MCF 10A (cell line): ENCODE measurements around the gene AAGAB. TPM values are rescaled to one million over a fixed set of nuclear protein-coding genes. Genes with fewer than 3 reads are reported as not detected.
A peak's percentile ranks its signal among the peaks of the same experiment; 100 is the strongest.

Source experiments
- BruUV-seq: library from RNA; stranded (reverse); fragments of 400-500 nt; replicated peaks from 2 replicates; lab custom pipeline; 2021; lab: Mats Ljungman, UMichigan
- CTCF ChIA-PET: fragments of 300-600 bp; sonication (Branson Sonifier 250); formaldehyde crosslinking; extraction: SDS; loops from one replicate; lab custom pipeline; 2021; ENCODE audit warnings: antibody characterized with exemption, inconsistent platforms; lab: Yijun Ruan, JAX
- POLR2A ChIA-PET: fragments of 300-600, 350-650 bp; sonication (Branson Sonifier 250); formaldehyde crosslinking; extraction: SDS; loops from one replicate; lab custom pipeline; 2020; ENCODE audit warnings: antibody characterized with exemption, inconsistent platforms; lab: Yijun Ruan, JAX
- DNase-seq: peaks from one replicate; pipeline ENCODE4 v3.0.0-alpha.2; 2018; ENCODE audit not compliant: unreplicated experiment
- H3K27ac Mint-ChIP-seq: one replicate; pipeline ENCODE4 v1.8.0; 2022; ENCODE audit warnings: mild to moderate bottlenecking, low read depth, mixed read lengths; ENCODE audit not compliant: unreplicated experiment
- H3K27me3 Mint-ChIP-seq: one replicate; pipeline ENCODE4 v1.8.0; 2022; ENCODE audit warnings: mixed read lengths; ENCODE audit not compliant: insufficient read depth, unreplicated experiment
- H3K36me3 Mint-ChIP-seq: one replicate; pipeline ENCODE4 v1.8.0; 2022; ENCODE audit warnings: mild to moderate bottlenecking, moderate library complexity, mixed read lengths; ENCODE audit not compliant: insufficient read depth, unreplicated experiment
- H3K4me1 Mint-ChIP-seq: one replicate; pipeline ENCODE4 v1.8.0; 2022; ENCODE audit warnings: mixed read lengths; ENCODE audit not compliant: insufficient read depth, unreplicated experiment
- H3K4me3 Mint-ChIP-seq: one replicate; pipeline ENCODE4 v1.8.0; 2022; ENCODE audit warnings: mild to moderate bottlenecking, moderate library complexity, mixed read lengths; ENCODE audit not compliant: unreplicated experiment
- H3K9me3 Mint-ChIP-seq: one replicate; pipeline ENCODE4 v1.8.0; 2022; ENCODE audit warnings: mixed read lengths; ENCODE audit not compliant: unreplicated experiment
- intact Hi-C: fragments of 100-400 bp; cut with micrococcal nuclease; formaldehyde crosslinking; loops from 2 replicates; pipeline ENCODE4 v1.14.1; 2022
- total RNA-seq: library from RNA; stranded (reverse); gene quantifications from 2 replicates; pipeline ENCODE4 v1.2.3, GENCODE V29; 2022
- TF ChIP-seq, protein P1 (sequence below): fragments of 200-600 bp; IDR thresholded peaks from one replicate; pipeline ENCODE4 v1.8.0; 2022; ENCODE audit warnings: antibody characterized with exemption, mild to moderate bottlenecking; ENCODE audit not compliant: unreplicated experiment

The AAGAB gene
- total RNA-seq, 1 experiment from 2014 or later, result 52.7 TPM

DNA sequence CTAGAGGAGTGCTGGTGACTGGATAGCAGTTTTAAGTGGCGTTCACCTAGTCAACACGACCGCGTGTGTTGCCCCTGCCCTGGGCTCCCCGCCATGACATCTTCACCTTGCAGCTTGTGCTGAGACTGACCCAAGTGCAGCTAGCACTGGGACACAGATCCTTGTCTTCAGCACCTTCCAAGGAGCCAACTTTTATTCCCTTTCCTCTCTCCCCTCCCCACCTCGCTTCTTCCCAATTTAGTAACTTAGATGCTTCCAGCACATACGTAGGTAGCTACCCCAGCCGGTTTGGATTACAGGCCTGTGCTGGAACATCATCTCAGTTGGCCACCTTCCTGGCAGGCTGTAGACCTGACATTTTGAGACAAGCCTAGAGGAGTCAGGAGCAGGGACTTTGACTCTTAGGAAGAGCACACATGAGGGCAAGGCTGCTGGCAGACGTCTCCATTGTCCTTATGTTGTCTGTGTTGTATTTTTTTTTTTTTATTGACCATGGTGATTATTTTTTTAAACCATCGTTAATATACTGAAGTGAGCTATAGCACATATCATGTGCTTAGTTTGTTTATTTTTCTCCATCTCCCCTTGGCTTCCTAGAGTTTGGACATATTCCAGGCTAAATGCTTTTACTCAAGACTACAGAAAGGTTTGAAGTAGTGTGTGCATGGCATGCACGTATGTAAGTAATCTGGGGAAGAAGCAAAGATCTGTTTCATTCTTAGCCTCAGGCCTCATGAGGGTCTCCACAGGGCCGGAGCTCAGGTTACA is 61.1 kb downstream of the AAGAB start:
- no TSS peak for BruUV-seq
- no peak for DNase-seq
- H3K36me3 Mint-ChIP-seq, result peaks cover 57% of the 10 kb centered on the region
- POLR2A ChIA-PET, result interaction anchor here (1.0 to 1.4 kb wide), 5 partner anchors 9 to 144 kb away, joined by 3 to 4 read pairs (median 3); no protein-coding TSS in a partner anchor
- TF ChIP-seq, protein P1, sequence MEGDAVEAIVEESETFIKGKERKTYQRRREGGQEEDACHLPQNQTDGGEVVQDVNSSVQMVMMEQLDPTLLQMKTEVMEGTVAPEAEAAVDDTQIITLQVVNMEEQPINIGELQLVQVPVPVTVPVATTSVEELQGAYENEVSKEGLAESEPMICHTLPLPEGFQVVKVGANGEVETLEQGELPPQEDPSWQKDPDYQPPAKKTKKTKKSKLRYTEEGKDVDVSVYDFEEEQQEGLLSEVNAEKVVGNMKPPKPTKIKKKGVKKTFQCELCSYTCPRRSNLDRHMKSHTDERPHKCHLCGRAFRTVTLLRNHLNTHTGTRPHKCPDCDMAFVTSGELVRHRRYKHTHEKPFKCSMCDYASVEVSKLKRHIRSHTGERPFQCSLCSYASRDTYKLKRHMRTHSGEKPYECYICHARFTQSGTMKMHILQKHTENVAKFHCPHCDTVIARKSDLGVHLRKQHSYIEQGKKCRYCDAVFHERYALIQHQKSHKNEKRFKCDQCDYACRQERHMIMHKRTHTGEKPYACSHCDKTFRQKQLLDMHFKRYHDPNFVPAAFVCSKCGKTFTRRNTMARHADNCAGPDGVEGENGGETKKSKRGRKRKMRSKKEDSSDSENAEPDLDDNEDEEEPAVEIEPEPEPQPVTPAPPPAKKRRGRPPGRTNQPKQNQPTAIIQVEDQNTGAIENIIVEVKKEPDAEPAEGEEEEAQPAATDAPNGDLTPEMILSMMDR, result no peak
- H3K4me1 Mint-ChIP-seq, result no peaks in the 10 kb centered on the region
- CTCF ChIA-PET, result interaction anchor here (0.6 kb wide), 2 partner anchors 9 to 185 kb away, joined by 3 to 4 read pairs; no protein-coding TSS in a partner anchor
- H3K27ac Mint-ChIP-seq, result no peak overlapping the region
- intact Hi-C loops, result loop anchor here (5.0 kb wide), 1 partner anchor 126 kb away; the partner anchor contains the start of gene SMAD3
- no peaks in the 10 kb centered on the region for H3K27me3 Mint-ChIP-seq
- no peaks in the 10 kb centered on the region for H3K9me3 Mint-ChIP-seq
- no peak overlapping the region for H3K4me3 Mint-ChIP-seq

DNA sequence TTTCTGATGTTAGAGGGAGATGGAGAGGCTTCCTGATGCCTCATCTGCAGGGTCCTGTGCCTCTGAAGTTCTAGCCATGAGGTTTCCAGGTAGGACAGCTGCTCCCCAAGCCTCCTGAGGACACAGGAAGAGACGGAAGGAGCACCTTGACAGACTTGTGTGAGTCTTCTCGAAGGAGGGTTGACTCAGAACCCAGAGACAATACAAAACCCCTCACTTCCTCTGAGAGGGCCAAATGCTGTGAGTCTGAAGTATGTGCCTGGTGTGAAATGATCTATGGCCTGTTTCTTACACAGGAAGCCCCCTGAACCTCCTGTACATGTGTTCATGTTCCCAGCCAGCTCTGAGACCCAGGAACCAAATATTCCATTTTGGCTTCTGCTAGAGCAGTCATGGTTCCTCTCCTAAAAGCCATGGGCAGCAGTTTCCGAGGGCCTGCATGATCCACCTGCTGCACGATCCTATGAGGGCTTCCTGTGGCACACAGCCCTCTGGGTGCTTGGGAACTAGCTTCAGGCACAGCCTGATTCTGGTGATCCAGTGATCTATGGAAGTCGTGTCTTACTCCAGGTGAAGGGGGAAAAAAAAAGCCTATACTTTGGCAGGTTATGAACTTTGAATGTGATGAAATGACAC is 62.2 kb downstream of the AAGAB start:
- TF ChIP-seq, protein P1, result no peak

DNA sequence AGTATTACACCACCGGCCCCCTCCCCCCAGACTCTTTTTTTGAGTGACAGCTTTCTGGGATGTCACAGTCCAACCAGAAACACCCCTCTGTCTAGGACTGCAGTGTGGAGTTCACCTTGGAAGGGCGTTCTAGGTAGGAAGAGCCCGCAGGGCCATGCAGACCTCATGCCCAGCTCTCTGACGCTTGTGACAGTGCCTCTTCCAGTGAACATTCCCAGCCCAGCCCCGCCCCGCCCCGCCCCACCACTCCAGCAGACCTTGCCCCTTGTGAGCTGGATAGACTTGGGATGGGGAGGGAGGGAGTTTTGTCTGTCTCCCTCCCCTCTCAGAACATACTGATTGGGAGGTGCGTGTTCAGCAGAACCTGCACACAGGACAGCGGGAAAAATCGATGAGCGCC is 63.6 kb downstream of the AAGAB start:
- no TSS peak for BruUV-seq
- TF ChIP-seq, protein P1, result no peak
- Mint-ChIP-seq H3K4me3 (no peak overlapping the region), H3K27me3 (no peaks in the 10 kb centered on the region), H3K4me1 (no peaks in the 10 kb centered on the region), H3K27ac (no peak overlapping the region), H3K9me3 (no peaks in the 10 kb centered on the region), H3K36me3 (peaks cover 65% of the 10 kb centered on the region)
- ChIA-PET CTCF (no interaction called here), POLR2A (interaction anchor here (1.3 to 1.8 kb wide), 3 partner anchors 10 to 32 kb away, joined by 3 read pairs; no protein-coding TSS in a partner anchor)
- intact Hi-C loops, result loop anchor here (5.0 kb wide), 1 partner anchor 124 kb away; the partner anchor contains the start of gene SMAD3
- DNase-seq, result no peak

More for the DNA sequence above, 62.2 kb downstream of the AAGAB start:
- peaks cover 55% of the 10 kb centered on the region for H3K36me3 Mint-ChIP-seq
- intact Hi-C loops, result loop anchor here (5.0 kb wide), 1 partner anchor 125 kb away; the partner anchor contains the start of gene SMAD3
- H3K9me3 Mint-ChIP-seq, result no peaks in the 10 kb centered on the region
- ChIA-PET POLR2A (interaction anchor here (0.6 to 1.8 kb wide), 4 partner anchors 8 to 19 kb away, joined by 3 to 4 read pairs (median 4); no protein-coding TSS in a partner anchor), CTCF (no interaction called here)
- H3K27ac Mint-ChIP-seq, result peak overlapping the region; percentile 20
- no peaks in the 10 kb centered on the region for H3K4me1 Mint-ChIP-seq
- DNase-seq, result no peak
- no TSS peak for BruUV-seq
- no peaks in the 10 kb centered on the region for H3K27me3 Mint-ChIP-seq
- no peak overlapping the region for H3K4me3 Mint-ChIP-seq

DNA sequence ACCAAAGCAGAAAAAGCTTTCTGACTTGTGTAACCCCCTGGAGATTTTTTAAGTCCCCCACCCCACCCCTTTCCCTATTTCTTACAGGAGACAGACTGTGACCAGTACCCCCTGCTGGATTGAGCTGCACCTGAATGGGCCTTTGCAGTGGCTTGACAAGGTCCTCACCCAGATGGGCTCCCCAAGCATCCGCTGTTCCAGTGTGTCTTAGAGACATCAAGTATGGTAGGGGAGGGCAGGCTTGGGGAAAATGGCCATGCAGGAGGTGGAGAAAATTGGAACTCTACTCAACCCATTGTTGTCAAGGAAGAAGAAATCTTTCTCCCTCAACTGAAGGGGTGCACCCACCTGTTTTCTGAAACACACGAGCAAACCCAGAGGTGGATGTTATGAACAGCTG is 64.1 kb downstream of the AAGAB start:
- POLR2A ChIA-PET, result interaction anchor here (1.3 to 1.8 kb wide), 3 partner anchors 9 to 32 kb away, joined by 3 read pairs; no protein-coding TSS in a partner anchor
- no peak overlapping the region for H3K27ac Mint-ChIP-seq
- H3K36me3 Mint-ChIP-seq, result peaks cover 68% of the 10 kb centered on the region
- BruUV-seq, result no TSS peak
- TF ChIP-seq, protein P1, result no peak
- DNase-seq, result no peak
- CTCF ChIA-PET, result no interaction called here
- no peak overlapping the region for H3K4me3 Mint-ChIP-seq
- no peaks in the 10 kb centered on the region for H3K4me1 Mint-ChIP-seq
- intact Hi-C loops, result loop anchor here (5.0 kb wide), 1 partner anchor 123 kb away; the partner anchor contains the start of gene SMAD3
- H3K27me3 Mint-ChIP-seq, result no peaks in the 10 kb centered on the region
- no peaks in the 10 kb centered on the region for H3K9me3 Mint-ChIP-seq
